HS-27A (cell line): Measurements from ENCODE around the gene GTF2B.
"Not testable (repeated sequence)": the region's sequence is repeated elsewhere in the genome, so short reads cannot be mapped to it uniquely, and the experiment has no call there.

ENCODE experiments used
- DNase-seq: peaks from one replicate; pipeline ENCODE4 v3.0.0-alpha.2; 2012; ENCODE audit warnings: low read depth, missing footprints

The GTF2B gene

DNA sequence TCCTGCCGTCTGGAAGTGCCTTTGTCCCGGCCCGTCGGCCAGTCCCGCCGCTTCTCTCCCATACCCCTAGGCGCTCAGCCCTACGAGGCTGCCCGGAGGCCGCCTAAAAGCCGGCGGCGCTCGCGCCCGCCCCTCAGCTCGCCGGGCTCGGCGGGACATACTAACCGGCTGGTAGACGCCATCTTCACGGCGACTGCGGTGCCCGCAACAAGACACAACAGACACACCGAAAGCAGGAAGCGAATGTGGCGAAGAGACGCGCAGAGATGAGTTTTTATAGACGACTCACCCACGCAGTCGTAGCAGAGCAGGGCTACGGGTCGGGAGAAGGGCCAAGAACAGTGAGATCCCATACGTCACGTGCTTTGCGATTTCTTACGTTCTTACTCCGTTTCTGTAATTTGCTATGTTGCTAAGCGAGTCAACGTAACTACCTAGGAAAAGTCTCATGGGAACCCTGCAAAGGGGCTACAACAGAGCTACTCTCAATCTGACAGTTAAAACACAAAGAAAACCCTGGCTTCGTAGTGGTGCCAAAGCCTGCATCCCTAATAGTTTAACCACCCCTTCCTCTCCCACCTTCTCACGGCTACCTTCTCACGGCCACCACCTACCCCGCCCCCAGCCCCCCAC, at the start of gene GTF2B:
TSS of gene GTF2B (minus strand) at position 250 of the 633 bp plus-strand sequence. CDS start at position 182, 68 bp downstream.
- DNase-seq, result peak; percentile 94

DNA sequence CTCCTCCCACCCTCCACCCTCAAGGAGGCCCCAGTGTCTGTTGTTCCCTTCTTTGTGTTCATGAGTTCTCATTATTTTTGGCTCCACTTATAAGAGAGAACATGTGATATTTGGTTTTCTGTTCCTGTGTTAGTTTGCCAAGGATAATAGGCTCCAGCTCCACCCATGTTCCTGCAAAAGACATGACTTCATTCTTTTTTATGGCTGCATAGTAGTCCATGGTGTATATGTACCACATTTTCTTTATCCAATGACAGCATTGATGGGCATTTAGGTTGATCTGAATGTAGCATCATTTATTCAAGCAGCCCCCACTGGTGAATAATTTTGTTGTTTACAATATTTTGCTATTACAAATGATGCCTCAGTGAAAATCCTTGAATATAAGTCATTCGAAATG, 47.2 kb upstream of the GTF2B start:
- DNase-seq, result not testable (repeated sequence)

GRCh38 chr1:88936760-88937342, 45.5 kb upstream of the GTF2B start:
- no peak for DNase-seq

DNA sequence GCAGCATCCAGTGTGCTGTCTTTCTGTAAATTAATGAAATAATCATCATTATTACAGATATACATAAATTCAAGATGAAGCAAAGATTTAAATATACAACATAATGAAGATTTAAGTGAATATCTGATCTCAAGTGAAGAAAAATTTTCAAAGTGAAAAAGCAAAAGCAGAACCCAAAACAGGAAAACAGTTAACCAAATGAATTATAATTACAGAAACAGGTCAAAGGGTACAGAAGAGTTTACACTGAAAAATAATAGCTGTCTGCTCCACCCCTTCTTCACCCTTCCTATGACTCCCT, 44.8 kb upstream of the GTF2B start:
- no peak for DNase-seq

- peak; percentile 20 for DNase-seq
These were observed 44.3 kb upstream of the GTF2B start for GRCh38 chr1:88935522-88936222.

- not testable (repeated sequence) for DNase-seq
These were observed 38.8 kb upstream of the GTF2B start for GRCh38 chr1:88930176-88930575.

DNA sequence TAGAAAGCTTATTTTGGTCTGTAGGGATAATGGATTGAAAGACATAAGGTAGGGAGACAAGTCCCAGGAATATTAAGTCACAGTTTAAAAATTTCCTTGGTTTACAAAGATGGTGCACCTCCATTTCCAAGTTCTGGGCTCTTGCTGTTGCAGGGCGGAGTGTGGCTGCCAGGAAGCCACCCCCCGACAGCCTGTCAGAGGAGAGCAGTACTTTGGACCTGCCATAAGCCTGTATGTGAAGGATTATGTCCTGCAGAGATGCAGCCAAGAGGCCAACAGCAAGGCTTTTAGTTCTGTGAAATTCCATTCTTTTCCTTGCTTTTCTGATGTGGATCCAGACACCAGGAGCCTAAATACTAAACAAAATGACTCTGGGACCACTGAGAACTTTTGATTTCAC, 31.9 kb upstream of the GTF2B start:
- DNase-seq, result no peak

DNA sequence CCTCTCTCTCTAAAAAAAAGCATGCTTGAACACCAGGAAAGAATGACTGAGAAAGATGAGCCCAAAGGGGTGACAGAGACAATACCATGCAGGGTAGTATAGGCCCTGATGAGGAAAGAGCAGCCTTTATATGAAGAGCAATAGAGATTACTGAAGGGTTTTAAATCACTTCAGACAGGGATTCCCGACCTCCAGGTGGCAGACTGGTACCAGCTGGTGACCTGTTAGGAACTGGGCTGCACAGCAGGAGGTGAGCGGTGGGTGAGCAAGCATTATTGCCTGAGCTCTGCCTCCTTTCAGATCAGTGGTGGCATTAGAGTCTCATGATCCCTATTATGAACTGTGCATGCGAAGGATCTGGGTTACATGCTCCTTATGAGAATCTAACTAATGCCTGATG, 30.8 kb upstream of the GTF2B start:
- no peak for DNase-seq

GRCh38 chr1:88920845-88921244, 29.5 kb upstream of the GTF2B start:
- DNase-seq, result no peak

GRCh38 chr1:88917321-88918025, 26.1 kb upstream of the GTF2B start:
- DNase-seq, result no peak

GRCh38 chr1:88916883-88917282, 25.5 kb upstream of the GTF2B start:
- no peak for DNase-seq

- DNase-seq, result not testable (repeated sequence)
These were observed 20.4 kb upstream of the GTF2B start for GRCh38 chr1:88911800-88912199.

- no peak for DNase-seq
These were observed 19.8 kb upstream of the GTF2B start for GRCh38 chr1:88911161-88911560.

GRCh38 chr1:88910401-88910800, 19.0 kb upstream of the GTF2B start:
- DNase-seq, result no peak

GRCh38 chr1:88900883-88901282, 9.5 kb upstream of the GTF2B start:
- DNase-seq, result no peak

DNA sequence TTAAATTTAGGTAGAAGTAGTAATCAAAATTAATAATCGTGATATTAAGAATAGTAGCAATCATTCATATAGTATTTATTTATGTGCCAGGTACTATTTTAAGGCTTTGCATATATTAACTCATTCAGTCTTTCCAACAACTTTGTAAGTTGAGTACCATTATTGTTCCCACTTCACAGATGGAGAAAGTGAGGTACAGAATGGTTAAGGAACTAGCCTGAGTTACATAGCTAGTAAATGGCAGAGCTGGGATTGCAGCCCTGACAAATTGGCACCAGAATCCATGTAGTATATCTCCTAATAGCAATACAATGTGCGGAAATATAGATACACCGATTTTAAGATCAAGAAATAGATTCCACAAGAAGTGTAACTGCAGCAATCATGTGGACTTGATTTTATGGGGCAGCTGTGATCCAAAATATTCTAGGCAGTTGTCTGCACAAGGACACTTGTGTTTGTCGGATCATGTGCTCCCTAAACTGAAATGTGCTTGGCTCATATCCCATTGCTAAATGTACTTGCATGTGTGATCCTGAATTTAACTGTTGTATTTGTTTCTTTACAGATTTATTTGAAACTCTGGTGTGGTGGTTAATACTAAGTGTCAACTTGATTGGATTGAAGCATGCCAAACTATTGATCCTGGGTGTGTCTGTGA, 5.8 kb upstream of the GTF2B start:
- no peak for DNase-seq

DNA sequence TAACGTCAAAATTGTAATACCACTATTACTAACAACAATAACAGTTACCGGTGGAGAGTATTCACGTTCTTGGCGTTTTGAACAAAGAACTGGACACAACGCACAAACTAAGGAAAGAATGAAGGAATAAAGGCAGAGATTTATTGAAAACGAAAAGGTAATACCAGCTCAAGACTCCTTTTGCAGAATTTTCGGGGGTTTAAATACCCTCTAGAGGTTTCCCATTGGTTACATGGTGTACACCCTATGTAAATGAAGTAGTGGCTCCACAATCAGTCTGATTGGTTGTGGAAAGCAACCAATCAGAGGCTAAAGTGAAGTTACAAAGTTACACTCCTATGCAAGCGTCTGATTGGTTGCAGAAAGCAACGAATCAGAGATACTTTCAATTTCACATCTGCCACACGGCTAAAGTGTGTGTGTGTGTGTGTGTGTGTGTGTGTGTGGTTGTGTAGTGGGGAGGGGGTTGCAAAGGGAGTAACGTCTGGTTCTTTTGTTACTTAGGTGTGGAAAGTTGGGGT, 1.1 kb upstream of the GTF2B start:
- no peak for DNase-seq

- no peak for DNase-seq
These were observed 579 bp upstream of the GTF2B start for GRCh38 chr1:88891951-88892340.

- DNase-seq, result no peak
These were observed 513 bp downstream of the GTF2B start for GRCh38 chr1:88890791-88891317.

DNA sequence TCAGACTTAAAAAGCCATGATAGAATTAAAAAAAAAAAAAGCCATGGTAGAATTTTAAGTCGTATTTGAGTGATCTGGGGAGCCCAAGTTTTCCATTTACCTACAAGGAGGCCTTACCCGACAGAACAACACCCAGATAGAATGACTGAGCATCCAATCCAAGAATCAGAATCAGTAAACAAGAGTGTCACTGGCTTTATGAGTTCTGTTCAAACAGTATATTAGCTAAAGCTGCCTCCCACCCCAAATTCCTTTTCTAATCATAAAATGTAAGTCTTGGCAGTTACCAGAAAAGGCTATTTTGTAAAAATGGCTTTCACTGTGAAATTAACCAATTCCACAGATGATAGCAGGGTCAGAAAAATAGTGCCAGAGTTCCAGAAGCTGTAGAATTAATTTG, 1.2 kb downstream of the GTF2B start:
- no peak for DNase-seq

DNA sequence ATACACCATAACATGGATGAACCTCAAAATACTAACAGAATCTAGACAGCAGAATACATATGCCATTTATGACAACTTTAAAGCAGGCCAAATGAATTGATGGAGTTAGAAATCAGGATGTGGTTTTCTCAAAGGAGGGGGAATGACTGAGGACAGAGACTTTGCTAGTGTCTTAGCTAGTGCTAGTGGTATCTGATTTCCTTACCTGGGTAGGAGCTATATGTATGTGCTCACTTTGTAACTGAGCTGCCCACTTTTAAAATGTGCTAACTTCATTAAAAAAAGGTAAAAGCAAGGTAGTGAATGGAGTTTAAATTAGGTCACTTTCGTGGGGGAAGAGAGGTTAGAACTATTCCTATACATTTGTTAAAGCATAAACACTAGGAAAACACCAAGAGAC, 2.6 kb downstream of the GTF2B start:
- DNase-seq, result no peak

- no peak for DNase-seq
These were observed 5.4 kb downstream of the GTF2B start for GRCh38 chr1:88885933-88886332.
